ENCODE results near the gene PYGM. TPM values are rescaled to one million over a fixed set of nuclear protein-coding genes. Genes with fewer than 3 reads are reported as not detected.

The PYGM gene
- total RNA-seq, 2 experiments from 2014 or later = 2.2 TPM

DNA sequence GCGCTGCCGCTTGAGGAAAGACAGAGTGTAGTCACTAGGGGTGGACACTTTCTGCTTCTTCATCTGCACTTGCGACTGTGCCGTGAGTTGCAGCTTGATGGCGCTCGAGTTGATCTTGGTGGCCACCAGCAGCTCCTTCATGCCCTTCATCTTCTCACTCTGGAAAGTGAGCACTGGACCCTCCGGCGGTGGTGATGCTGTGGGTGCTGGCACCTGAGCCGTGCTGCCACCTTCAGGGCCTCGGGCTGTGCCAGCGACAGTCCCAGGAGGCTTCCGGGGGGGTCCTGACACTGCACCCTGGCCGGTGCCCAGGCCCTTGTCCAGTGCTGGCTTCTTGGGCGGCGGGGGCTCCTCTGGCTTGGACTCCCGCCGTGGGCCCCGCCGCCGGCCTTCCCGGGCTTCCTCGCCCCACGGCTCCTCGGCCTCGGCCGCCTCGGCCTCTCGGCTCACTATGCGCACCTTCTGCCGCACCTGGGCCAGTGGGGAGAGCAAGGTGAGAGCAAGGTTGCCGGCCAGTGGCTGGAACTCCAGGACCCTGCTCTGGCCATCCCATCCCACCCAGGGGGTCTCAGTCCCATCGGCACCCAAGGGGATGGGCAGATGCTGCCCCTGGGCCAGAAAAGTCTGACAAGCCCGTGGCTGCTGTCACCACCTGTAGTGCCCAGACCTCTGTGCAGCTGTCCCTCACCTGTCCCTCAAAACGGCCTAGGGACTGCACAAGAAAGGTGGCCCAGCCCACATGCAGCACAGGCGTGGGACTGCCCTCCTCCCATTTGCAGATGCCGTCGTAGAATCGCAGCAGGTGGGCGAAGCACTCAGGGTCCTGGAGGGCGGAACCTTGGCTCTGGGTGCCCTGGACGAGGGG is 44.8 kb upstream of the PYGM start:
- Histone ChIP-seq H3K36me3 (ENCODE audit: insufficient read depth, low read length) (peaks cover 66% of the 10 kb centered on the region), H3K4me2 (ENCODE audit: low read length) (peak overlapping the region; percentile 82; the same call in 1 of the 2 replicates), H2AFZ (ENCODE audit: low read length) (no peak overlapping the region), H3K4me3 (ENCODE audit: low read depth, low read length, poor library complexity, severe bottlenecking) (no peak overlapping the region), H3K79me2 (ENCODE audit: insufficient read depth, low read depth, low read length) (peaks cover 32% of the 10 kb centered on the region), H3K27ac (ENCODE audit: low read depth, low read length, poor library complexity, severe bottlenecking) (peak overlapping the region; percentile 57), H3K4me1 (ENCODE audit: insufficient read depth, low read length, poor library complexity, severe bottlenecking) (peaks cover 53% of the 10 kb centered on the region), H3K9me2 (ENCODE audit: insufficient read depth, low read length) (no peaks in the 10 kb centered on the region), H3K9me3 (ENCODE audit: low read length) (no peaks in the 10 kb centered on the region), H4K20me1 (ENCODE audit: insufficient read depth, low read length) (no peaks in the 10 kb centered on the region)
- DNase-seq (ENCODE audit: low spot score) = peak; percentile 23
- no TSS peak for BruUV-seq (replicated peaks)
- intact Hi-C loops (cut with micrococcal nuclease; ENCODE audit: unreplicated experiment) = no loop called here
- POLR2A ChIA-PET = interaction anchor here (0.6 kb wide), 1 partner anchor 68 kb away, joined by 5 read pairs; no protein-coding TSS in a partner anchor
- TF ChIP-seq EZH2phosphoT487 (IDR thresholded peaks at IDR 0.05; ENCODE audit: borderline replicate concordance, low read depth, low read length) = no peak
- TF ChIP-seq, protein P1, sequence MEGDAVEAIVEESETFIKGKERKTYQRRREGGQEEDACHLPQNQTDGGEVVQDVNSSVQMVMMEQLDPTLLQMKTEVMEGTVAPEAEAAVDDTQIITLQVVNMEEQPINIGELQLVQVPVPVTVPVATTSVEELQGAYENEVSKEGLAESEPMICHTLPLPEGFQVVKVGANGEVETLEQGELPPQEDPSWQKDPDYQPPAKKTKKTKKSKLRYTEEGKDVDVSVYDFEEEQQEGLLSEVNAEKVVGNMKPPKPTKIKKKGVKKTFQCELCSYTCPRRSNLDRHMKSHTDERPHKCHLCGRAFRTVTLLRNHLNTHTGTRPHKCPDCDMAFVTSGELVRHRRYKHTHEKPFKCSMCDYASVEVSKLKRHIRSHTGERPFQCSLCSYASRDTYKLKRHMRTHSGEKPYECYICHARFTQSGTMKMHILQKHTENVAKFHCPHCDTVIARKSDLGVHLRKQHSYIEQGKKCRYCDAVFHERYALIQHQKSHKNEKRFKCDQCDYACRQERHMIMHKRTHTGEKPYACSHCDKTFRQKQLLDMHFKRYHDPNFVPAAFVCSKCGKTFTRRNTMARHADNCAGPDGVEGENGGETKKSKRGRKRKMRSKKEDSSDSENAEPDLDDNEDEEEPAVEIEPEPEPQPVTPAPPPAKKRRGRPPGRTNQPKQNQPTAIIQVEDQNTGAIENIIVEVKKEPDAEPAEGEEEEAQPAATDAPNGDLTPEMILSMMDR (conservative IDR thresholded peaks at IDR 0.05; ENCODE audit: low read length) = peak; percentile 44
- CTCF ChIA-PET (ENCODE audit: unreplicated experiment) = no interaction called here

DNA sequence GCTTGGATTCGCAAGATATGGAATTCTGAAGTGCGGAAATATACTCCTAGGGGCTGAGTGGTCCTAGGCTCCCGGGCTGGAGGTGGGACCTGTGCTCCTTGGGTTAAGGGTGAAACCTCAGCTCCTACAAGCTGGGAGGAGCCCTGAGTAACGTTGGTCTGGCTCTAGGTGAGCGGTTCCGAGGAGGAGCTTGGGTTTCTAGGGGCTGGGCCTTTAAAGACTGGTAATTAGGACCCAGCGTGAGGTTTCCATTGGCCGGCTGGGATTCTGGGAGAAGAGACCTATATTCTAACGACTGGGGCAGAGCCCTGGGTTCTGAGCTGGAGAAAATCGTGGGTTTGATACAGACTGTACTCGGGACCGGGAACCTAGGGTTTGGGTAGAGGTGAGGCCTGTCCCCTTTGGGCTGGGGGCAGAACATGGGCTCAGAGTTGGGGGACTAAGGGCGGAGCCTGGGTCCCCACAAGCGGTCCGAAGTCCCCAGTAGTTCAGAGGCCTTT is 44.1 kb upstream of the PYGM start:
- no peaks in the 10 kb centered on the region for H4K20me1 ChIP-seq (ENCODE audit: insufficient read depth, low read length)
- DNase-seq (ENCODE audit: low spot score) = no peak
- H3K4me3 ChIP-seq (ENCODE audit: low read depth, low read length, poor library complexity, severe bottlenecking) = peak overlapping the region; percentile 69
- H3K79me2 ChIP-seq (ENCODE audit: insufficient read depth, low read depth, low read length) = peaks cover 26% of the 10 kb centered on the region; the same call in 1 of the 2 replicates
- intact Hi-C loops (cut with micrococcal nuclease; ENCODE audit: unreplicated experiment) = loop anchor here (2.0 kb wide), 3 partner anchors 17 to 61 kb away; partner anchors contain the start of gene SF1
- peak overlapping the region; percentile 82 for H3K4me2 ChIP-seq (ENCODE audit: low read length)
- no peaks in the 10 kb centered on the region for H3K9me2 ChIP-seq (ENCODE audit: insufficient read depth, low read length)
- TF ChIP-seq EZH2phosphoT487 (IDR thresholded peaks at IDR 0.05; ENCODE audit: borderline replicate concordance, low read depth, low read length) = no peak
- TF ChIP-seq, protein P1 (conservative IDR thresholded peaks at IDR 0.05; ENCODE audit: low read length) = no peak
- ChIA-PET CTCF (ENCODE audit: unreplicated experiment) (no interaction called here), POLR2A (interaction anchor here (0.6 kb wide), 2 partner anchors 68 to 110 kb away, joined by 3 to 5 read pairs; no protein-coding TSS in a partner anchor)
- BruUV-seq (replicated peaks) = TSS peak; percentile 90
- no peak overlapping the region for H2AFZ ChIP-seq (ENCODE audit: low read length)
- peaks cover 53% of the 10 kb centered on the region for H3K4me1 ChIP-seq (ENCODE audit: insufficient read depth, low read length, poor library complexity, severe bottlenecking)
- H3K27ac ChIP-seq (ENCODE audit: low read depth, low read length, poor library complexity, severe bottlenecking) = peak overlapping the region; percentile 57
- H3K36me3 ChIP-seq (ENCODE audit: insufficient read depth, low read length) = peaks cover 73% of the 10 kb centered on the region
- H3K9me3 ChIP-seq (ENCODE audit: low read length) = no peaks in the 10 kb centered on the region

All from OCI-LY7 (cell line).